MM.1S (cell line): Measurements from ENCODE around the gene AKAP6.

Source experiments
- DNase-seq: peaks from one replicate; pipeline ENCODE4 v3.0.0-alpha.2; 2015
- H2AFZ ChIP-seq: fragments of 300-600 bp; sonication (generic); 2 replicates; pipeline ENCODE4 v1.6.0; 2016; ENCODE audit warnings: antibody characterized with exemption, low read length
- H3F3A ChIP-seq: fragments of 300-600 bp; sonication (generic); 2 replicates; pipeline ENCODE4 v1.6.1; 2016; ENCODE audit warnings: mild to moderate bottlenecking, antibody characterized with exemption, low read length, moderate library complexity, mixed read lengths; ENCODE audit not compliant: insufficient read depth
- H3K27ac ChIP-seq: fragments of 300-600 bp; sonication (generic); 2 replicates; pipeline ENCODE4 v1.5.1; 2016; ENCODE audit warnings: mild to moderate bottlenecking, low read length
- H3K27me3 ChIP-seq: fragments of 300-600 bp; sonication (generic); replicated peaks from 2 replicates; pipeline ENCODE4 v1.6.0; 2016; ENCODE audit warnings: low read length; ENCODE audit not compliant: insufficient read depth
- H3K36me3 ChIP-seq: fragments of 300-600 bp; sonication (generic); replicated peaks from 2 replicates; pipeline ENCODE4 v1.6.1; 2016; ENCODE audit warnings: mild to moderate bottlenecking, low read length, mixed read lengths; ENCODE audit not compliant: insufficient read depth
- H3K4me1 ChIP-seq: fragments of 300-600 bp; sonication (generic); 2 replicates; pipeline ENCODE4 v1.6.1; 2016; ENCODE audit warnings: low read length, mixed read lengths
- H3K4me2 ChIP-seq: fragments of 300-600 bp; sonication (generic); 2 replicates; pipeline ENCODE4 v1.6.0; 2016; ENCODE audit warnings: low read depth, low read length
- H3K4me3 ChIP-seq: fragments of 300-600 bp; sonication (generic); 2 replicates; pipeline ENCODE4 v1.5.1; 2016; ENCODE audit warnings: low read length, mixed read lengths
- H3K79me2 ChIP-seq: fragments of 300-600 bp; sonication (generic); 2 replicates; pipeline ENCODE4 v1.6.1; 2016; ENCODE audit warnings: mixed run types, low read length, mixed read lengths
- H3K9ac ChIP-seq: fragments of 300-600 bp; sonication (generic); 2 replicates; pipeline ENCODE4 v1.6.1; 2016; ENCODE audit warnings: low read length, mixed read lengths
- H3K9me2 ChIP-seq: fragments of 300-600 bp; sonication (generic); replicated peaks from 2 replicates; pipeline ENCODE4 v1.6.1; 2016; ENCODE audit warnings: mild to moderate bottlenecking, low read length, mixed read lengths; ENCODE audit not compliant: insufficient read depth
- H3K9me3 ChIP-seq: fragments of 300-600 bp; sonication (generic); replicated peaks from 2 replicates; pipeline ENCODE4 v1.6.1; 2016; ENCODE audit warnings: mild to moderate bottlenecking, low read length, mixed read lengths; ENCODE audit not compliant: insufficient read depth
- H4K20me1 ChIP-seq: fragments of 300-600 bp; sonication (generic); 2 replicates; pipeline ENCODE4 v1.6.1; 2016; ENCODE audit warnings: mild to moderate bottlenecking, low read length, moderate library complexity, mixed read lengths; ENCODE audit not compliant: insufficient read depth
- EZH2 ChIP-seq: fragments of 300-600 bp; sonication (generic); optimal IDR thresholded peaks from 2 replicates; pipeline ENCODE3; 2017; ENCODE audit warnings: low read depth, mild to moderate bottlenecking, antibody characterized with exemption, low read length, mixed read lengths
- EZH2phosphoT487 ChIP-seq: fragments of 300-600 bp; sonication (generic); IDR thresholded peaks from 2 replicates; pipeline ENCODE4 v1.6.1; 2018; ENCODE audit warnings: antibody characterized with exemption, low read length
- TF ChIP-seq, protein P1 (sequence below): fragments of 300-600 bp; sonication (generic); IDR thresholded peaks from 2 replicates; pipeline ENCODE4 v1.5.1; 2016; ENCODE audit warnings: antibody characterized with exemption, low read length, mixed read lengths

AKAP6 gene

DNA sequence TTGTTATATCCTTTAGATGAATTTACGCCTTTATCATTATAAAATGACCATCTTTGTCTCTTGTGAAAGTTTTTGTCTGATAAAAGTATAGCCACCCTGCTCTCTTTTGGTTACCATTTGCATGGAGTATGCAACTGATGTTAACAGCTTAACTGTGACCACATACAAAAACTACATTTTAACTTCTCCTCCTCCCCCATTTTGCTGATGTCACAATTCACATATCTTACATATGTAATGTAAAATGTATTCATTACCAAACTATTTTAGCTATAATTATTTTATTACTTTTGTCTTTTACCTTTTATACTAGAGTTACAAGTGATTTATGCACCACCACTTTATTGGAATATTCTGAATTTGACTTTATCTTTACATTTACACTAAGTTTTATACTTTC is 425.1 kb downstream of the AKAP6 start:
- no peaks in the 10 kb centered on the region for H3K36me3 ChIP-seq
- no peaks in the 10 kb centered on the region for H3K9me2 ChIP-seq
- no peak overlapping the region for H3K27ac ChIP-seq
- H3K4me3 ChIP-seq: no peak overlapping the region
- H3K9me3 ChIP-seq: no peaks in the 10 kb centered on the region
- no peaks in the 10 kb centered on the region for H3K27me3 ChIP-seq
- H3K4me2 ChIP-seq: no peak overlapping the region
- H4K20me1 ChIP-seq: no peaks in the 10 kb centered on the region
- no peaks in the 10 kb centered on the region for H3F3A ChIP-seq
- no peaks in the 10 kb centered on the region for H3K79me2 ChIP-seq
- no peak for DNase-seq
- TF ChIP-seq, protein P1, sequence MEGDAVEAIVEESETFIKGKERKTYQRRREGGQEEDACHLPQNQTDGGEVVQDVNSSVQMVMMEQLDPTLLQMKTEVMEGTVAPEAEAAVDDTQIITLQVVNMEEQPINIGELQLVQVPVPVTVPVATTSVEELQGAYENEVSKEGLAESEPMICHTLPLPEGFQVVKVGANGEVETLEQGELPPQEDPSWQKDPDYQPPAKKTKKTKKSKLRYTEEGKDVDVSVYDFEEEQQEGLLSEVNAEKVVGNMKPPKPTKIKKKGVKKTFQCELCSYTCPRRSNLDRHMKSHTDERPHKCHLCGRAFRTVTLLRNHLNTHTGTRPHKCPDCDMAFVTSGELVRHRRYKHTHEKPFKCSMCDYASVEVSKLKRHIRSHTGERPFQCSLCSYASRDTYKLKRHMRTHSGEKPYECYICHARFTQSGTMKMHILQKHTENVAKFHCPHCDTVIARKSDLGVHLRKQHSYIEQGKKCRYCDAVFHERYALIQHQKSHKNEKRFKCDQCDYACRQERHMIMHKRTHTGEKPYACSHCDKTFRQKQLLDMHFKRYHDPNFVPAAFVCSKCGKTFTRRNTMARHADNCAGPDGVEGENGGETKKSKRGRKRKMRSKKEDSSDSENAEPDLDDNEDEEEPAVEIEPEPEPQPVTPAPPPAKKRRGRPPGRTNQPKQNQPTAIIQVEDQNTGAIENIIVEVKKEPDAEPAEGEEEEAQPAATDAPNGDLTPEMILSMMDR: no peak
- TF ChIP-seq EZH2phosphoT487 (no peak), EZH2 (no peak)
- no peak overlapping the region for H2AFZ ChIP-seq
- H3K4me1 ChIP-seq: no peaks in the 10 kb centered on the region
- no peak overlapping the region for H3K9ac ChIP-seq

GRCh38 chr14:32756173-32756572 is 427.1 kb downstream of the AKAP6 start:
- H3K4me3 ChIP-seq: no peak overlapping the region
- H3K79me2 ChIP-seq: no peaks in the 10 kb centered on the region
- TF ChIP-seq EZH2phosphoT487 (no peak), EZH2 (no peak)
- TF ChIP-seq, protein P1: no peak
- H3K4me2 ChIP-seq: no peak overlapping the region
- no peaks in the 10 kb centered on the region for H4K20me1 ChIP-seq
- no peak overlapping the region for H2AFZ ChIP-seq
- H3K9me2 ChIP-seq: no peaks in the 10 kb centered on the region
- no peak for DNase-seq
- H3K36me3 ChIP-seq: no peaks in the 10 kb centered on the region
- no peaks in the 10 kb centered on the region for H3K4me1 ChIP-seq
- no peaks in the 10 kb centered on the region for H3F3A ChIP-seq
- H3K9me3 ChIP-seq: no peaks in the 10 kb centered on the region
- H3K9ac ChIP-seq: no peak overlapping the region
- H3K27me3 ChIP-seq: no peaks in the 10 kb centered on the region
- no peak overlapping the region for H3K27ac ChIP-seq

DNA sequence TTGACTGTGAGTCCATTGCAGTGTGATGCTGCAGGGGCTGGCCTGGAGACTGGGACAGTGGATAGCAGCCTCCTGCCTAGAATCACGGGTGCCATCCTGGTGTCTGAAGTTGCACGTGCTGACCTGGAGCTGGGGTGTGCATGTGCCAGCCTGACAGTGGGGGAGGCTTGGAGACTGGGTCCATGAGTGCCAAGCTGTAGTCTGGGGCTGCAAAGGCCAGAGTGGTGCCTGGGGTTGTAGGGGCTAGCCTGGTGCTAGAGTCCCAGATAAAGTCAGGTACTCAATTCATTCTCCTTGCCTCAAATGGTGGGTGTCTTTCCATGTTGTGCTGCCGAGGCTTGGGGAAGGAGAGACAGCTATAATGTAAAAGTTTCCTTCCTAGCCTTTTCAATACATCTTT is 427.7 kb downstream of the AKAP6 start:
- Histone ChIP-seq H3K4me3 (no peak overlapping the region), H3K27ac (no peak overlapping the region), H3K4me1 (no peaks in the 10 kb centered on the region), H3F3A (no peaks in the 10 kb centered on the region), H3K36me3 (no peaks in the 10 kb centered on the region), H2AFZ (no peak overlapping the region), H3K4me2 (no peak overlapping the region), H4K20me1 (no peaks in the 10 kb centered on the region), H3K27me3 (no peaks in the 10 kb centered on the region), H3K9me3 (no peaks in the 10 kb centered on the region), H3K9me2 (no peaks in the 10 kb centered on the region), H3K79me2 (no peaks in the 10 kb centered on the region), H3K9ac (no peak overlapping the region)
- TF ChIP-seq, protein P1: no peak
- TF ChIP-seq EZH2phosphoT487 (no peak), EZH2 (no peak)
- no peak for DNase-seq
